HG03432 (cell line): Measurements from ENCODE around the gene ZNHIT6.

ENCODE experiments used
- ATAC-seq: cut with Tn5 transposase; IDR thresholded peaks from one replicate; pipeline ENCODE4 v1.9.1; 2021; ENCODE audit warnings: mild to moderate bottlenecking, moderate library complexity; ENCODE audit not compliant: unreplicated experiment

Gene ZNHIT6

GRCh38 chr1:85623061-85623471 is 85.2 kb downstream of the ZNHIT6 start:
- no peak for ATAC-seq

DNA sequence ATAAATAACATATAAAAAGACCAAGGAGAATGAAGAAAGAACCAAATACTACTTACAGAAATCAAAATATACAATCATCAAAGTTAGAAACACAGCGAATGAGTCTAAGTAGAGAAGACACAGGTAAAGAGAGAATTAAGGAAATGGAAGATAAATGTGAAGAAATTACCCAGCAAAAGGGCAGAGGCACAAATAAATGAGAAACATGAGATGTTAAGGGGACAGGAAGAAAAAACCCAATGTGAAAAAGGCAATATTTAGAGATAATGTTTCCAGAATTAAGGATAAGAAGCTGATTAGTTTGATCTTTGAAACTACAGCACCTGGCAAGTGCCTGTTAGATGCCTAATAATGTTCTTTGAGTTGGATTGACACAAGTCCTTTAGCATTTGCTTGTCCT is 86.8 kb downstream of the ZNHIT6 start:
- no peak for ATAC-seq

DNA sequence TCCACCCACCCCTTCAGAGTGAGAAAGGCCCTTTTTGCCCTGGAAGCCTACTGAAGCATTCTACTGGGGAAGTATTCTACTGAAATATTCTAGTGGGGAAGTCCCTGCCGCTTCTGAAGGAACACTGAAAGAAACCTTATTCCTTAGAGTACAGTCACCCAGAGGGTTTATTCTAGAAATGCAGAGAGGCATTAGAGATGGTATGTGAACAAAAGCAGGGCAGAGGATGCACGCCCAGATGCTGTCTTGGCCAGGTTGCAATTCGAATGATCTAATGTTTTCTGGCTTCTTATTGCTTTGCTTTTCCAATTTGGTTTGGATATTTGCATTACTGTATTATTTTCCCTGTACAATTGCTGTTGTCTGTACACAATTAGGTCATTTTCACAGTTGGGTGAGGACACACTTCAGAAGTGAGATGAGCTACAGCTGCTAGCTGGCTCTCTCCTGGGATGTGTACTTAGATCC is 90.6 kb downstream of the ZNHIT6 start:
- ATAC-seq = peak; percentile 77

DNA sequence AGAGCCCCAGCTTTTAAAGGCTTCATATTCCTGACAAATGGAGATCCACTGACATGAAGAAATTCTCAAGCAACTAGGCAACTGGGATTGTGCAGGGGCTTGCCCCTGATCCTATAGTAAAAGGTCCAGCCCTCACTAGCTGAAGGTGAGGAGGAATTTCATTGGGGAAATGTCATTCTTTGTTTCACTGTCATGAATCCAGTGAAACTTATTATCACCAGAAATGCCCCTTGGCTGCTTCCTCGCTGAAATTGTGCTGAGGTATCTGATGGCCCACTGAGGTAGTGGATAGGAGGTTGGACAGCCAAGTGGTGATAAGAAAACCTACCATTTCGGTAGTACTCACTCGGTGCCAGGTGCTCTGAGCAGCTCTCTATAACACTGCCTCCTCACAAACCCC is 91.5 kb downstream of the ZNHIT6 start:
- no peak for ATAC-seq

- ATAC-seq = no peak
These were observed 91.9 kb downstream of the ZNHIT6 start for GRCh38 chr1:85616364-85616705.

GRCh38 chr1:85615586-85616363 is 92.5 kb downstream of the ZNHIT6 start:
- ATAC-seq = no peak

GRCh38 chr1:85612704-85613361 is 95.4 kb downstream of the ZNHIT6 start:
- no peak for ATAC-seq

GRCh38 chr1:85611856-85612255 is 96.4 kb downstream of the ZNHIT6 start:
- no peak for ATAC-seq

GRCh38 chr1:85611425-85611824 is 96.8 kb downstream of the ZNHIT6 start:
- no peak for ATAC-seq

DNA sequence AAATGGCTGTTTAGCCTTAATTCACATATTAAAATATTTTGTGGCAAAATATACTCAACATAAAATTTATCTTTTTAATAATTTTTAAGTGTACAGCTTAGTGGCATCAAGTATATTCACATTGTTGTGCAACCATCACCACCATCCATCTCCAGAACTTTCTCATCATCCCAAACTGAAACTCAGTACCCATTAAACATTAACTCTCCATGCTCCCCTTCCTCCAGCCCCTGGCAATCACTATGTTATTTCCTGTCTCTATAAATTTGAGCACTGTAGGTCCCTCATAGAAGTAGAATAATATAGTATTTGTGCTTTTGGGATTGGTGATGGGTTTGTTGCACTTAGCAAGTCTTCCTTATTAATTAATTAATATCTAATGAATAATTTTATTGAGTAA is 98.3 kb downstream of the ZNHIT6 start:
- ATAC-seq = no peak

DNA sequence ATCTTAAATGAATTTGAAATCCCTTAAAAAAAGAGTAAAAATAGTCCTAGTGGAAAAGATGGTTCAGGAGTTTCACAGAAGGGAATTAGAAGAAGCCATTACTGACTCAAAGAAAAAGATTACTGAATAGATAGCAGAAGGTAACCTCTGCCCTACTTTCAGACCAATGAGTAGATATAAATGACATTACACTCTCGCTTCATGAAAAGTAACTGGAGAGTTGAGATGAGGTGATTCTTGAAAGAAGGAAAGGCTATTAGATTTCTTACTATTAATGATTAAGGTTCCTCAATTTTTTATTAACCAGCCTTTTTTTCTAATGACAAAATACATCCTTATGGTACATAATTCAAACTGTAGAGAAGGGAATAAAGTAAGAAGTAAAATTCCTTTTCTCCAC is 99.4 kb downstream of the ZNHIT6 start:
- no peak for ATAC-seq

DNA sequence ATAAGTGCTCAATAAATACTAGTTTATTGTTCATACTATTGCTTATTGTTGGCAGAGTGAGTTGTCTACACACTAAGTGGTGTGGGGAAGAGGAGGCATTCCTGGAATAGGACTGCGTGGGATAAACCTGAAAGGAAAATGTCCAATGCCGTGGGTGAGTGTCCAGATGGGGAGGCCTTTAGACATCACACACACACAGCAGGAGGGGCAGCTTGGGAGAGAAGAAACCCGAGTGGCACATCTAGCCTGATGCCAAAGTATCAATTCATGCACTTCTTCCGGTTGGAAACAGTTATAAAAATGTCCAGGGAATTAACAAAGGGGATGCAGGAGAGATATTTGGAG is 100.3 kb downstream of the ZNHIT6 start:
- no peak for ATAC-seq

GRCh38 chr1:85607126-85607920 is 100.9 kb downstream of the ZNHIT6 start:
- no peak for ATAC-seq

- ATAC-seq = no peak
These were observed 101.8 kb downstream of the ZNHIT6 start for GRCh38 chr1:85606414-85606800.

DNA sequence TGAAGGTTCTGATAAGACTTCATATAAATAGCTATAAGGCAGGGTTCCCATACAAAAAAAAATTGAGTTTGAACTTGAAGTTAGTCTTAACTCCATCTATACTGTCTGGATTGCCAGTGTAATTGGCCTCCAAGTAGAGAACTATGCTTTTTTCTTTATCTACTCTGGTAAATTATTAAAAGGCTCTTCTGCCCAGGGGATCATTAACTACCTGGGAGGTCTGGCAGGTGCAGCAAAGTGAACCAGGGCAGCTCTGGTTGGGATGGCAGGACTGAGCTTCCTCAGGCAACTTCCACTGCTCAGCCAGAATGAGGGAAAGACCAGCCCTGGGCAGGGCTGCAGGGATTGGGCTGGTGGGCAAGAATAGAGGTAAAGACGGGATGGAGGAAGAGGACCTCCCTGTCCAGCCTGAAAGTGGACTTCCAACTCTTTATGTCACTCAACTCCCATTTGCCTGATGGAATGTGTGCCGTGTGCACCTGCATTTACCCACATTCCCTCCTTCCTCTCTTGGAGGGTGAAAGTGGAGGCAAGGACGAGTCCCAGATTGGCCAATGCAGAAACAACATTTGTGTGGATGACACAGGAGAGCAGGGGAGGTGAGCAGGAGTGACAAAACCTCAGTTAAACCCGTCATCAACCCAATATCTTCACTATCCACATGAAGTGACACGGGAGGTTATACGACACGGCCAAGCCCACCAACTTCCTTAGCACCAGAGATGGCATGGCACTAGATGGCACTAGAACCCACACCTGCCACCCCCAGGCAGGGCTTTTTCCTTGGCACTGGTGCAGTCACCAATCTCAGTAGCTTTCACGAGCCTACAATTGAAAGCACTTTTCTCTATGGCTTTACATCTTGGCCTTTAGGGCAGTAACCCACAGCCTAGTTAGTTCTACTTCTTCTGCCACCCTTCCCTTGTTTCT is 102.5 kb downstream of the ZNHIT6 start:
- no peak for ATAC-seq

DNA sequence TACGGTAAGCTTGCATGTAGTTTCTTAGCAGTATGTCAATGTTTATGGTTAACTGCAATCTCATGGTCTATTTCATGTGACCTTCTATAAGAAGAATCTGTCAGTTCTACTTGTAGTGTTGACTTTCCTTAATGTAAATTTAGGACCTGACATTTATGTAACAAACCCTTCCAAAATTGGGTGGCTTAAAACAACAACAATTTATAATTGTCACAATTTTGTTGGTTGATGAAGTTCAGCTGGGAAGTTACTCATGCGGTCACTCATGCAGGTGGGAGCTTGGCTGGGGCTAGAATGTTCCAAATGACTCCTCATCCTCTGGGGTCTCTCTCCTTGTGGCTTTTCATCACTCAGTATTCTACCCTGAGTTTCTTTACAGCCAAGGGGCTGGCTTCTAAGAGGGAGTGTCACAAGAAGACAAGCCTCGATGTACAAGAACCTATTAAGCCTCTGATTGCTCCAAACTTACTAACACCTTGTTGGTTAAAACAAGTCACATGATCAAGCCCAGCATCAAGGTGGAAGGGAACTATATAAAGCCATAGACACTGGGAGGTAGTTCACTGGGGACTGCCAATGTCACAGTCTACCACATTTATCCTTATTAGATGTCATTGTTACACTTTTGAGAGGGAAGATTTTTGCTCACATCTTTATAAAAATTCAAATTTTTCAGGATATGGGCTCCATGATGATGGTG is 103.8 kb downstream of the ZNHIT6 start:
- ATAC-seq = no peak

GRCh38 chr1:85603086-85603880 is 105.0 kb downstream of the ZNHIT6 start:
- no peak for ATAC-seq

- no peak for ATAC-seq
These were observed 105.7 kb downstream of the ZNHIT6 start for GRCh38 chr1:85602571-85602970.

DNA sequence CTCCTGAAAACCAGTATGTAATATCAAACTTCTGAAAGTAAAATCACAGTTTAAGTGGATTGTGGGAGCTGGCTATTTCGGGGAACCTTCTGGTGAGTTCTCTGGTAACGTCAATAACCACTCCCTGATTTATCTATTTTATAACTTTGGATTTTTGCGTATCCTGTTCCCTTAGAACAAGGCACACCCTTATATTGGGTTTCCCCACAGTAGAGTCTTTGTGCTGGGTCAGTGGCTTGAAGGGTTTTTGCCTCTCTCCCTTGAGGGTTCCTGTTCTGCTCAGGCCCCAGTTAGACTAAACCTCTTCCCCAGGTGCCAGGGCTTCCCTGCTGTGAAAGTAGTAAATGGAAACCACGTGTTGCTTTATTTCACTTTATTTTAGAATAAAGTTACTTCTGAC is 106.3 kb downstream of the ZNHIT6 start:
- ATAC-seq = no peak
